A549 (cell line): ENCODE measurements around the gene ATP13A2.

ENCODE experiments used
- CEBPB ChIP-seq, 2 experiments: fragments of >200 bp in 1 of 2; sonication (Bioruptor Twin) in 1 of 2; formaldehyde crosslinking in 1 of 2; IDR thresholded peaks; 2 replicates each; pipeline ENCODE4 v1.6.1; 2012 to 2016
- CHD2 ChIP-seq: fragments of 150-350 bp; IDR thresholded peaks from 2 replicates; pipeline ENCODE4 v1.6.1; 2014; ENCODE audit warnings: low read length; ENCODE audit not compliant: partially characterized antibody
- CHD4 ChIP-seq: fragments of 200-600 bp; sonication (generic); IDR thresholded peaks from 2 replicates; pipeline ENCODE4 v1.6.1; 2016; ENCODE audit warnings: antibody characterized with exemption, mild to moderate bottlenecking, borderline replicate concordance
- CTCF ChIP-seq: fragments of >200 bp; sonication (Bioruptor Twin); formaldehyde crosslinking; IDR thresholded peaks from 3 replicates; pipeline ENCODE4 v1.5.1; 2016
- EP300 ChIP-seq, 2 experiments: fragments of >200 bp; sonication (Bioruptor Twin); formaldehyde crosslinking; IDR thresholded peaks; 2 replicates in 1 of 2; 3 replicates in 1 of 2; pipeline ENCODE4 v1.6.1; 2016 to 2017
- JUN ChIP-seq, 2 experiments: fragments of >200 bp; sonication (Bioruptor Twin); formaldehyde crosslinking; IDR thresholded peaks; 2 replicates in 1 of 2; 3 replicates in 1 of 2; pipeline ENCODE4 v1.6.1; 2016 to 2017
- MAX ChIP-seq: IDR thresholded peaks from 2 replicates; pipeline ENCODE4 v1.6.1; 2012
- PHF8 ChIP-seq: fragments of 200-600 bp; sonication (generic); IDR thresholded peaks from 2 replicates; pipeline ENCODE4 v1.6.1; 2016; ENCODE audit warnings: low read depth, mild to moderate bottlenecking, antibody characterized with exemption, moderate library complexity, borderline replicate concordance
- POLR2A ChIP-seq: IDR thresholded peaks from 2 replicates; pipeline ENCODE4 v1.6.1; 2012; ENCODE audit warnings: mild to moderate bottlenecking, low read length
- RARB ChIP-seq: fragments of 250-450 bp; sonication (Bioruptor Pico); IDR thresholded peaks from 2 replicates; pipeline ENCODE4 v1.8.0; 2021; ENCODE audit warnings: mild to moderate bottlenecking, moderate library complexity
- RFX5 ChIP-seq: fragments of 450-650 bp; IDR thresholded peaks from 2 replicates; pipeline ENCODE4 v1.7.1; 2014; ENCODE audit warnings: antibody characterized with exemption, mild to moderate bottlenecking, moderate library complexity
- TF ChIP-seq, protein P1 (sequence below): fragments of 150-350 bp; IDR thresholded peaks from 2 replicates; pipeline ENCODE4 v1.6.1; 2014; ENCODE audit warnings: low read depth, mild to moderate bottlenecking, low read length
- TF ChIP-seq, protein P2 (sequence below): fragments of 450-650 bp; IDR thresholded peaks from 2 replicates; pipeline ENCODE4 v1.6.1; 2014; ENCODE audit warnings: antibody characterized with exemption

DNA sequence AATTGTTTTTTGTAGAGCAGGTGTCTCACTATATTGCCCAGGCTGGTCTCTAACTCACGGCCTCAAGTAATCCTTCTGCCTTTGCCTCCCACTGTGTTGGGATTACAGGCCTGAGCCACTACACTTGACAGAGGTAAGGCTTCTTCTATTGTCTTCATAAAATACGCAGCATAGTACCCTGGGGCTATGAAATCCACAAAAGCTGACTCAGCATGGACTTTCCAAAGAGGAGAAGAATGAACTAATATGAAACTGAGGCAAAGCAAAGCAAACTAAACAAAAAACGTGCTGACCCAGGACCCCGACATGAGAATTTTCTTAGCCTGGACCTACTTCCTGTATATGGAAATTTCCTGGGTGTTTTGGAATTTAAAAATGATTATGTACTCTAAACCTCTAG lies 18.5 kb upstream of the ATP13A2 start:
- TF ChIP-seq RARB: no peak
- TF ChIP-seq JUN (IDR thresholded peaks at IDR 0.05): no peak
- no peak for TF ChIP-seq CTCF
- TF ChIP-seq MAX: no peak
- no peak for TF ChIP-seq EP300 (IDR thresholded peaks at IDR 0.05)
- no peak for TF ChIP-seq CEBPB (IDR thresholded peaks at IDR 0.05)
- TF ChIP-seq CHD4: no peak
- no peak for TF ChIP-seq RFX5
- no peak for TF ChIP-seq CHD2
- TF ChIP-seq, protein P1, sequence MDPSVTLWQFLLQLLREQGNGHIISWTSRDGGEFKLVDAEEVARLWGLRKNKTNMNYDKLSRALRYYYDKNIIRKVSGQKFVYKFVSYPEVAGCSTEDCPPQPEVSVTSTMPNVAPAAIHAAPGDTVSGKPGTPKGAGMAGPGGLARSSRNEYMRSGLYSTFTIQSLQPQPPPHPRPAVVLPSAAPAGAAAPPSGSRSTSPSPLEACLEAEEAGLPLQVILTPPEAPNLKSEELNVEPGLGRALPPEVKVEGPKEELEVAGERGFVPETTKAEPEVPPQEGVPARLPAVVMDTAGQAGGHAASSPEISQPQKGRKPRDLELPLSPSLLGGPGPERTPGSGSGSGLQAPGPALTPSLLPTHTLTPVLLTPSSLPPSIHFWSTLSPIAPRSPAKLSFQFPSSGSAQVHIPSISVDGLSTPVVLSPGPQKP: no peak
- TF ChIP-seq, protein P2, sequence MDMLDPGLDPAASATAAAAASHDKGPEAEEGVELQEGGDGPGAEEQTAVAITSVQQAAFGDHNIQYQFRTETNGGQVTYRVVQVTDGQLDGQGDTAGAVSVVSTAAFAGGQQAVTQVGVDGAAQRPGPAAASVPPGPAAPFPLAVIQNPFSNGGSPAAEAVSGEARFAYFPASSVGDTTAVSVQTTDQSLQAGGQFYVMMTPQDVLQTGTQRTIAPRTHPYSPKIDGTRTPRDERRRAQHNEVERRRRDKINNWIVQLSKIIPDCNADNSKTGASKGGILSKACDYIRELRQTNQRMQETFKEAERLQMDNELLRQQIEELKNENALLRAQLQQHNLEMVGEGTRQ: no peak
- TF ChIP-seq PHF8: no peak
- no peak for TF ChIP-seq POLR2A
